Astrocyte of the spinal cord (primary cell): Measurements from ENCODE around the gene GDF9.

Experiments used
- DNase-seq: peaks from one replicate; pipeline ENCODE4 v3.0.0; 2011; ENCODE audit warnings: low read depth, low spot score
- H3K4me3 ChIP-seq: 2 replicates; pipeline ENCODE4 v1.5.1; 2011; ENCODE audit warnings: low read depth, mild to moderate bottlenecking, low read length, moderate library complexity
- in situ Hi-C: cut with HindIII; loops from 2 replicates; pipeline ENCODE4 v1.10.0; 2017; ENCODE audit warnings: low sequenced_read_pairs
- TF ChIP-seq, protein P1 (sequence below): IDR thresholded peaks from 2 replicates; pipeline ENCODE4 v1.5.1; 2012; ENCODE audit warnings: low read depth, mild to moderate bottlenecking, low read length, inconsistent platforms

Gene GDF9

DNA sequence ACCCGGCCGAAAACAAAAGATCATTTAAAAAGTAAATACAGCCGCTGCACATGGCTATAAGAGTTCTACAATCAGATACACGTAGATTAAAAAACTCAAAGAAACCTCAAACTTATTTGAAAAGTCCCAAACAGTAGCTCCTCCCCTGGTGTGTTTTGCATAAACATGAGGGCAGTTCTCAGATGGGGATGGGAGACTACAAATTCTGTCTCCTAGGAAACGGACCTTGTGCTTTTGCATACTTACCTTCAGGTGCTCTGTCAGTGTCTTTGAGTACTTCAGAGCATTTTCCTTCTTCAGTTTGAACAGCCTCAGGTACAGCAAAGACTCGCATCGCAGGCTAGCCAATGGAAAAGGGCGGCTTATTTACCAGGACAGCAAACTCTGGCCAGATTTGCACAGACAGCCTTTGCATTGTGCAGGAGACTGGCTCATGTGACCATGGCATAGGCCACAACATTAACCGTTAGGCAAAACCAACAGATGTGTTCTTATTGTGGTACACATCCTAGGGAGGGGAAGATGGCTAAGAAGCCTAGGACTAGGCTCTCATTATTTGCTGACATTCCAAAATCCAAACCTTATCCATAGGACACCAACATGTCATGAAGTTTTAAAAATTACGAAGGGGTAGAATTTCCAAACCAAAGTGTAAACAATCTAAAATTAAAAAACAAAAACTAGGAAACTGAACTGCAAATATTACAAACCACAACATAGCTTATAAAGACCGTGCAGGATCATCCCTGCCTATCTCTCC lies 20.0 kb upstream of the GDF9 start:
- in situ Hi-C loops: no loop called here
- no peak for DNase-seq
- TF ChIP-seq, protein P1, sequence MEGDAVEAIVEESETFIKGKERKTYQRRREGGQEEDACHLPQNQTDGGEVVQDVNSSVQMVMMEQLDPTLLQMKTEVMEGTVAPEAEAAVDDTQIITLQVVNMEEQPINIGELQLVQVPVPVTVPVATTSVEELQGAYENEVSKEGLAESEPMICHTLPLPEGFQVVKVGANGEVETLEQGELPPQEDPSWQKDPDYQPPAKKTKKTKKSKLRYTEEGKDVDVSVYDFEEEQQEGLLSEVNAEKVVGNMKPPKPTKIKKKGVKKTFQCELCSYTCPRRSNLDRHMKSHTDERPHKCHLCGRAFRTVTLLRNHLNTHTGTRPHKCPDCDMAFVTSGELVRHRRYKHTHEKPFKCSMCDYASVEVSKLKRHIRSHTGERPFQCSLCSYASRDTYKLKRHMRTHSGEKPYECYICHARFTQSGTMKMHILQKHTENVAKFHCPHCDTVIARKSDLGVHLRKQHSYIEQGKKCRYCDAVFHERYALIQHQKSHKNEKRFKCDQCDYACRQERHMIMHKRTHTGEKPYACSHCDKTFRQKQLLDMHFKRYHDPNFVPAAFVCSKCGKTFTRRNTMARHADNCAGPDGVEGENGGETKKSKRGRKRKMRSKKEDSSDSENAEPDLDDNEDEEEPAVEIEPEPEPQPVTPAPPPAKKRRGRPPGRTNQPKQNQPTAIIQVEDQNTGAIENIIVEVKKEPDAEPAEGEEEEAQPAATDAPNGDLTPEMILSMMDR: no peak
- no peak overlapping the region for H3K4me3 ChIP-seq

DNA sequence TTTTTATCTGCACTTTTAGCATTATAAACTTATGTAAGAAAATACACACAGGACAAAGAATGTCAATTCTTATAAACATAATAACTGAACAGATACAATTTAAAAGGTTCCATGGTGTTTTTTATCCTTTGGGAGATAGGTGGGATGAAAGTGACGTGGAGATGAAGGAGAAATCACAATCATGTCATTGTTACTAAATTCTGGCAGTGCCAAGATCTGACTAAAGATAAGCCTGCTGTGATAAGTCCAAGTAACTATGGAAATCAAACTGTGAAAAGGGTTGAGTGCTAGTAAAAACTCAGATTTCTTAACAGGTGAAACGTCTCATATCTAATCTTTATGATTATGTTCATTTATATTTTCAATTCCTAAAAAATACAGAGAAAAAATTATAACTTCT lies 18.3 kb upstream of the GDF9 start:
- no peak overlapping the region for H3K4me3 ChIP-seq
- in situ Hi-C loops: no loop called here
- TF ChIP-seq, protein P1: no peak

DNA sequence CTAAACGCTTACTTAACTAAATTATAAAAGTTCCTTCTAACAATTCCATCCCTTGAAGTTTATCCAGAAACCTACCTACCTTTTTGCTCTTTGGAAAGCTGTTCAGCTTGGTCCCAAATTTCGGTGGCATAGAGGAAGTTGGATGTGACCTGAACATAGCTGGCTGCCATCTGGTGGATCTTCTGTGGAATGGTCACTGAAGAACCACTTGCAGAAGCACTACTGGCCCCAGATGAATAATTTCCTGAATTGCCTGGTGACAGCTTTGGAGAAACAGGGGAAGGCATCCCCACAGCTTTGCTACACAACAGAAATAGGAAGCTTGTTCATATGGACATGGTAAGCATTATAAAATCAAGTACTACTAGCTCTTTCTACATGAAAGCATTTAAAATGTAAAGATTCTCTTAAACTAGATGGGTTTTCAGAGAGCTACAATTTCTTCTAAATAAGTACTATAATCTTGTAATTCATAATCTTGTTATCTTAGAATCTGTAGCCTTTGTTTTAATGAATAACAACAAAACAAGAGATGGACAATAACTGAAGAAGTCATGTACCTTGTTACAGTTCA lies 17.1 kb upstream of the GDF9 start:
- TF ChIP-seq, protein P1: peak; percentile 67
- no peak overlapping the region for H3K4me3 ChIP-seq
- in situ Hi-C loops: no loop called here
- DNase-seq: peak; percentile 66

More for the DNA sequence above, 18.3 kb upstream of the GDF9 start:
- no peak for DNase-seq

DNA sequence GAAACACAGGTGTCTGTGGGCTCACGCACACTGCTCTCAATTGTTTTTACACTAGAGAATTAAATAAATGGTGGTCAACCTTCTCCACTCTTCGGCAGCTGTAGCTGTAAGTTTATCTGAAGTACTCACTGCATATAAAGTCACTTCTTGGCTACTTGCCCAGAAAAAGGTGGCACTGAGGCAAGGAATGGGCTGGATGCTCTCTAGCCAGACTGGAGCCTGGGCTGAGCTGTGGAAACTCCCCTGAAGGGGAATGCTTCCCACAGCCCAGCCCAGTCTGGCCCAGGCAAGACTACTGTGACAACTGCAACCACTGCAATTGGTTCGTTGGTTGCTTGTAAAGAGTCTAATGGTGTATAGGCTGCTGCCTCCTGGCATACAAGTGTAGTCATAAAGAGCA lies 11.7 kb upstream of the GDF9 start:
- DNase-seq: peak; percentile 46
- no peak overlapping the region for H3K4me3 ChIP-seq
- in situ Hi-C loops: no loop called here
- TF ChIP-seq, protein P1: no peak

DNA sequence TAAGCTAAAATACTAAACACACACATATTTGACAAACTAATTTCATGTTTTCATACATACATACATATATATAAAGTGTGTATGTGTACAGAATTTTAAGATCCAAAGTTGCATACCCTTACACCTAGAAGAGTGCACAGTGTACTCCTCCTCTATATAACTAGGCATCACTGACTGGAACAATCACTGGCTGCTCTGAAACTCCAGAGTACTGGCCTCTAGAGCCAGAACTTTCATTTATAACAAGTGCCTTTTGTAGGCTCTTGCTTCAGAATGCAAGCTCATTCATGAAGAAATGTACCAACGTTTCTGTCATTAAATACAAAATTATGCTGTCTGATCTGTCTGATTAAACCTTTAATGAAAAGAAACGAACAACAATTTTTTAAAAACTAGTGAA lies 11.2 kb upstream of the GDF9 start:
- in situ Hi-C loops: no loop called here
- TF ChIP-seq, protein P1: no peak
- no peak overlapping the region for H3K4me3 ChIP-seq
- no peak for DNase-seq

DNA sequence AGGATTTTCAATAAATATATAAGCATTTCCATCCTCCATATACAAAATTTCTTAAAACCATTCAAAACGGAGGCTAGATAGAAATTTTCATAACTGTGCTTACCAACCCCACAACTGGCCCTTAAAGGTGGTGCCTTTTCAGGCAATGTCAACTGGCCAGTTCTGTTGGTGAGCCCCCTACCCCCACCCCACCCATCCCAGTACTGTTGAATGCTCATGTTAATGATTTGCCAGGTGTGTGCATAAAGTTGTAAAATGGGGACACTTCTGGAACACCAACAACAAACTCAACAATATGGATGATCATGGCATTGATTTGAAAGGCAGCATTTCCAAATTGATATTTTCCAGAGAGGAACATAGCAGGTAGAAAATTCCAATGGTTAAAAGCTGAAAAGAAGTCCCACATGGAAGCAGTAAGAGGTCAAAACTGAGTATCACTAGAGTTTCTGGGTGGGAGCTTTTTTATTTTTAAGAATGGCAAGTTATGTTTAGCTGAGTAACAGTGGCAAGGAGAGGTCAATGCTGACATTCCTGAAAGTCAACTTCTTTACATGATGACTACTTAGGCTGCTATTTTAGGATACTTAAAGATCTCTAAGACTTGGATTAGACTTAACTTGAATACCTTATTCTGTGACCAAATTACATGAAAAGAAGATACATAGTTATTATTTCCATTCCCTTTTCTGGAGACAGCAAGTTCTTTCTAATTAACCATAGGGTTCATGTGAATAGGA lies 9.9 kb upstream of the GDF9 start:
- in situ Hi-C loops: no loop called here
- no peak for DNase-seq
- no peak overlapping the region for H3K4me3 ChIP-seq
- TF ChIP-seq, protein P1: no peak
